Head of caudate nucleus (tissue), 42 donors: ENCODE measurements around the gene MEGF9.
"Not testable (repeated sequence)": the region's sequence is repeated elsewhere in the genome, so short reads cannot be mapped to it uniquely, and the experiment has no call there.

ENCODE experiments used
- DNase-seq, 42 donors: peaks; one replicate each; pipeline versions ENCODE4 v3.0.0 to v3.0.0-alpha.2; 2020 to 2021; ENCODE audit warnings: mixed read lengths in 7 of 42
- intact Hi-C: fragments of 100-400 bp; cut with DNase I; formaldehyde crosslinking; loops from one replicate; pipeline ENCODE4 v1.15.0; 2022

MEGF9 gene

DNA sequence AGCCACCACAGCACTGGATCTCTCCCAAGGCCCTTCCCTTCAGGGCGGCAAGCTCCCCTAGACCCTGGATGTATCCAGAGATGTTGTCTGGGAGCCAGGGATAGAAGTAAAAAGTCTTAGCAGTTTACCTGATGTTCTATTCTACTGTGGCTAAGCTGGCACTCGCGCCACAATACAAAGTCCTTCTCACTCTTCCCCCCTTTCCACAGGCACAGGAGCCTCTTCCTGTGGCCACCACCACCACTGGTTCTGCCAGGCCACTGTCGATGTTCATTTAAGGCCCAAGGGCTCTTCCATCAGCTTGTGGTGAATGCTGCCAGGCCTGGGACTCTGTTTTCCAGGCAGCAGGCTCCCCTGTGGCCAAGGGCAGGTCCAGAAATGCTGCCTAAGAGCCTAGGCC is 33.7 kb downstream of the MEGF9 start:
- intact Hi-C loops = no loop called here
- DNase-seq = no peak

DNA sequence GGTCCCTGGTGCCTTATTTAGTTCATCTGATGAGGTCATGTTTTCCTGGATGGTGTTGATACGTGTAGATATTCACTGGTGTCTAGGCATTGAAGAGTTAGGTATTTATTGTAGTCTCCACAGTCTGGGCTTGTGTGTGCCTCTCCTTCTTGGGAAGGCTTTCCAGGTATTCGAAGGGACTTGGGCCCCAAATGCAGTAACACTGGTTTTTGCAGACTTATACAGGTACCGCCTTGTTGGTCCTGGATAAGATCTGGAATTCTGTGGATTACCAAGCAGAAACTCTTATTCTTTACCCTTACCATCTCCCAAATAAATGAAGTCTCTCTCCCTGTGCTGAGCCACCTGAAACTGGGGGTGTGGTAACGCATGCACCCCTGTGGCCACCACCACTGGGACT is 34.1 kb downstream of the MEGF9 start:
- no peak for DNase-seq
- intact Hi-C loops = no loop called here

DNA sequence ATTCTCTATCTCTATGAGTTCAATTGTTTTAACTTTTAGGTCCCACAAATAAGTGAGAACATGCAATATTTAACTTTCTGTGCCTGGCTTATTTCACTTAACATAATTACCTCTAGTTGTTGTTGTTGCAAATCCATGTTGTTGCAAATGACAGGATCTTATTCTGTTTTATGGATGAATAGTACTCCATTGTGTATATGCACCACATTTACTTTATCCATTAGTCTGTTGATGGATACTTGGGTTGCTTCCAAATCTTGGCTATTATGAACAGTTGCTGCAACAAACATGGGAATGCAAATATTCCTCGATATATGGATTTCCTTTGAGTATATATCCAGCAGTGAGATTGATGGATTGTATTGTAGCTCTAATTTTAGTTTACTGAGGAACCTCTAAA is 36.3 kb downstream of the MEGF9 start:
- no peak for DNase-seq
- intact Hi-C loops = no loop called here

GRCh38 chr9:120676767-120677402 is 37.4 kb downstream of the MEGF9 start:
- intact Hi-C loops = no loop called here
- no peak for DNase-seq

DNA sequence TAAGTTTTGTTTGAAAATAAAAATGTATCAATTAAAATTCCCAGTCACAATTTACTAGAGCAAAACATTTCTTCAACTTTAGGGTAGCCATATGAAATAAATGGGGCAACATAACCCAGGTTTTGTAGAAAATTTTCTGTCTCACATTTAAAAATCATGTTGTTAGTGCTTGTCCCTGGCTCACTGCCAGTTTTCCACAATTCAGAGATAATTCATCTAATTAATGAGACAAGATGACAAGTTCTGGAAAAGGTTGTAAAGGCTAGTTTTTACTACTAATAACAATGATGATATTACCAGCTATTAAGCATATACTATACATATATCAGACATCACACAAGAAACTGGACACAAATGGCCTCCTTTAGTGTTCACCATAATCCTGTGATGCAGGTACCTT is 45.9 kb downstream of the MEGF9 start:
- intact Hi-C loops = no loop called here
- peak in 1 of 42 donors; percentile 37 for DNase-seq

- intact Hi-C loops = no loop called here
- no peak for DNase-seq
Observed at GRCh38 chr9:120663950-120664349, 50.3 kb downstream of the MEGF9 start.

GRCh38 chr9:120663380-120663779 is 50.9 kb downstream of the MEGF9 start:
- DNase-seq = no peak
- intact Hi-C loops = no loop called here

- intact Hi-C loops = no loop called here
- no peak for DNase-seq
Observed at GRCh38 chr9:120662513-120662912, 51.8 kb downstream of the MEGF9 start.

- DNase-seq = no peak
- intact Hi-C loops = no loop called here
Observed at GRCh38 chr9:120659676-120660075, 54.6 kb downstream of the MEGF9 start.

- intact Hi-C loops = no loop called here
- no peak for DNase-seq
Observed at GRCh38 chr9:120659209-120659608, 55.1 kb downstream of the MEGF9 start.

DNA sequence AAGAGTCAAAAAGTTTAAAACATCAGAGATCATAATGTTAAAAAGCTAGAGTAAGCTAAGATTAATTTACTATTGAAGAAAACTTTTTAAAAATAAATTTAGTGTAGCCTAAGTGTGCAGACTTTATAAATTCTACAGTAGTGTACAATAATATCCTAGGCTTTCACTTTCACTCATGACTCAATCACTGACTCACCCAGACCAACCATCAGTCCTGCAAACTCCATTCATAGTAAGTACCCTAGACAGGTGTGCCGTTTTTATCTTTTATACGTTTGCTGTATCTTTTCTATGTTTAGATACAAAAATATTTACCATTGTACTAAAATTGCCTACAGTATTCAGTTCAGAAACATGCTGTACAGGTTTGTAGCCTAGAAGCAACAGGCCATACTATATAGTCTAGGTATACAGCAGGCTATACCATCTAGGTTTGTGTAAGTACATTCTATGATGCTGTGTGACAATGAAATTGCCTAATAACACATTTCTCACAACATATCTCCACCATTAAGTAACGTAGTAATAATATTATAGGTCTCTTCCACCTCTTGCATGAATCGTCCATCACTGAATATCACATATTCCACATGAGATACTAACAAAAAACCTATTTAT is 59.2 kb downstream of the MEGF9 start:
- intact Hi-C loops = no loop called here
- no peak for DNase-seq

DNA sequence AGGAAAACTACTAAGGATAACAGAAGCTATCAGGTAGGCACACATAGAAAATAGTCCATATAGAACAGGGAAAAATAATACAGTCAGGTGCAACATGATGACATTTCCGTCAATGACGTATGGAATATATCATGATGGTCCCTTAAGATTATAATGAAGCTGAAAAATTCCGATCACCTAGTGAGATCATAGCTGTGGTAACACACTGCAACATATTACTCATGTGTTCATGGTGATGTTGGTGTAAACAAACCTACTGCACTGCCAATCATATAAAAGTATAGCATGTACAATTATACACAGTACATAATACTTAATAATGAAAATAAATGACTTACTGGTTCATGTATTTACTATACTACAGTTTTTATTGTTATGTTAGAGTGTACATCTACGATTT is 60.0 kb downstream of the MEGF9 start:
- intact Hi-C loops = no loop called here
- DNase-seq = no peak

DNA sequence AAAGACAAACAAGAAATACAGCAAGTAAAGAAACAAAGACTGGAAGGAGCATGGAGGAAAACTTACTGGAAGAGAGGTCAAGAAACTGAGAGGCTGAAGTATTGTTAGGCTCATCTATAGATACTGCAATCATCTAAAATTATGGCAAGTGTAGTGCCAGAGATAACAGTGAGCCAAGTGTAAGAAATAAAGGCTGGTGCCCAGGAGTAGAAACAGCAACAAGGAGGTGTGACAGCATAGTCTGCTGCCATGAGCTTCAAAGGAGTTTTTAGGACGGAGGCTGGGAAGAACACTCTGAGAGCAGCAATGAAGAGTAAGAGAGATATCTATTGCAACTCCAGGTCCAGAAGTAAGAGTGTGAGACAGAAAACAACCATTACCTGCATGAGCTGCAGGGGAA is 60.5 kb downstream of the MEGF9 start:
- intact Hi-C loops = no loop called here
- DNase-seq = no peak

- no peak for DNase-seq
- intact Hi-C loops = no loop called here
Observed at GRCh38 chr9:120652934-120653333, 61.3 kb downstream of the MEGF9 start.

DNA sequence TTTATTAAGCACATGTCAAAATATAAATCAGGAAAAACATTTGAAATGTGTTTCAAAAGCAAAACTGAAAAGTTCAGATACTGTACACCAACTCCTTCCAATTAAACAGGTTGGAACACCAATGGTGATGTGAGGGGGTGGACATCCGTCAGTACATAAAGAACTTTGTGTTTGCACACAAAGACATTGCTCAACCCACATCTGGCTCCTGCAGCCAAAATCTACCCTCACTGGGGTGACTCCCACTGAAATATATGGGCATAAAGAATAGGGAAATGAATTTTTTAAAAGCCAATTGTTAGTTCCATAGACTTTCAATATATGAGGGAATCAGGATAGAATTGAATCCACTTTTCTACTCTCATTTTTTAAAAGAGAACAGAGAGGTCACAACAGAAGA is 63.9 kb downstream of the MEGF9 start:
- intact Hi-C loops = no loop called here
- DNase-seq = no peak

DNA sequence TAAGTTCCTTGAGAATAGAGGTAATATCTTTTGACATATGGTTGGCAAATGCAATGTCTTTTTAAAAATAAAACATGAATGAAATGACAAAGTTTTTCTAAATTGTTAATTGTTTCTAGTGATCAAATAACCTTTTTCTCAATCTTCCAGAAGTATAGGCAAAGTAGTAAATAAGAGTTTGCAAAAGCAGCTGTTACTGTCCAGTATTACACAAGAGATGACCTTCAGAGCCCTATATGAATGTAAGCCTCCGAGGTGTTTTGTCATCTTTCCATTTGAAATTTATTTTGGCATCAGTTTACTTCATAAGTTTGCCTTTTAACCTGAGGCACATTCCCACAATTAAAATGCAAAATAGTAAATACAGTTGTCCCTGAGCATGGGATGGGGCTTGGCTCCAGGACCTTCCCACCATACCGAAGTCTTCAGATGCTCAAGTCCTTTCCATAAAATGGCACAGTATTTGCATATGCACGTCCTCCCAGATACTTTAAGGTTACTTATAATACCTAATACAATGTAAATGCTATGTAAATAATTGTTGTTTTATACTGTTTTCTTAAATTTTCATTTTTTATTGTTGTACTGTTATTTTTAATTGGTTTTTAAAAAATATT is 65.6 kb downstream of the MEGF9 start:
- no peak for DNase-seq
- intact Hi-C loops = no loop called here

- intact Hi-C loops = no loop called here
- no peak for DNase-seq
Observed at GRCh38 chr9:120646948-120647347, 67.3 kb downstream of the MEGF9 start.

- DNase-seq = peak in 1 of 42 donors; percentile 22
- intact Hi-C loops = no loop called here
Observed at GRCh38 chr9:120645760-120646159, 68.5 kb downstream of the MEGF9 start.

GRCh38 chr9:120643061-120643460 is 71.2 kb downstream of the MEGF9 start:
- intact Hi-C loops = no loop called here
- no peak for DNase-seq

GRCh38 chr9:120642129-120642770 is 72.0 kb downstream of the MEGF9 start:
- no peak for DNase-seq
- intact Hi-C loops = no loop called here

GRCh38 chr9:120640874-120641273 is 73.4 kb downstream of the MEGF9 start:
- intact Hi-C loops, DNase-seq: not testable (repeated sequence)
